AG04450 (cell line): ENCODE results near the gene LEMD3. TPM values are rescaled to one million over a fixed set of nuclear protein-coding genes. Genes with fewer than 3 reads are reported as not detected.
A peak's percentile ranks its signal among the peaks of the same experiment; 100 is the strongest.

Experiments used
- CTCF ChIA-PET: fragments of 300-600, 350-600 bp; formaldehyde crosslinking; extraction: SDS; loops from one replicate; lab custom pipeline; 2022; ENCODE audit warnings: antibody characterized with exemption, inconsistent platforms; lab: Charles Lee
- POLR2A ChIA-PET: fragments of 350-600 bp; formaldehyde crosslinking; extraction: SDS; loops from one replicate; lab custom pipeline; 2021; ENCODE audit warnings: antibody characterized with exemption, inconsistent platforms; lab: Yijun Ruan, JAX
- DNase-seq: peaks from one replicate; pipeline ENCODE4 v3.0.0-alpha.2; 2011; ENCODE audit warnings: low read depth, low spot score
- H3K27ac ChIP-seq: one replicate; pipeline ENCODE4 v1.5.1; 2012; ENCODE audit warnings: low read depth, low read length, control low read depth
- H3K27me3 ChIP-seq: one replicate; pipeline ENCODE4 v1.6.0; 2012; ENCODE audit warnings: low read length; ENCODE audit not compliant: control insufficient read depth, insufficient read depth
- H3K4me3 ChIP-seq: 2 replicates; pipeline ENCODE4 v1.5.1; 2011; ENCODE audit warnings: mild to moderate bottlenecking, low read depth, low read length, control low read depth
- H3K9me3 ChIP-seq: 2 replicates; pipeline ENCODE4 v1.5.1; 2012; ENCODE audit warnings: low read length; ENCODE audit not compliant: control insufficient read depth, insufficient read depth
- polyA minus RNA-seq: library from RNA; depleted of rRNA, polyadenylated mRNA; stranded (reverse); fragments of >200 nt; gene quantifications from 2 replicates; pipeline ENCODE4 v1.2.3, GENCODE V29; 2011; rRNA and poly(A)+ RNA removed
- polyA plus RNA-seq: library from polyadenylated mRNA; depleted of rRNA; stranded (reverse); fragments of >200 nt; gene quantifications from 2 replicates; pipeline ENCODE4 v1.2.3, GENCODE V29; 2011; rRNA removed
- TF ChIP-seq, protein P1 (sequence below): IDR thresholded peaks from 2 replicates; pipeline ENCODE4 v1.5.1; 2011; ENCODE audit warnings: low read depth, low read length, control low read depth, inconsistent platforms

LEMD3 gene
- polyA plus RNA-seq (9.3 and 11.9 TPM in 2 replicates), polyA minus RNA-seq (10.3 and 14.9 TPM in 2 replicates)

DNA sequence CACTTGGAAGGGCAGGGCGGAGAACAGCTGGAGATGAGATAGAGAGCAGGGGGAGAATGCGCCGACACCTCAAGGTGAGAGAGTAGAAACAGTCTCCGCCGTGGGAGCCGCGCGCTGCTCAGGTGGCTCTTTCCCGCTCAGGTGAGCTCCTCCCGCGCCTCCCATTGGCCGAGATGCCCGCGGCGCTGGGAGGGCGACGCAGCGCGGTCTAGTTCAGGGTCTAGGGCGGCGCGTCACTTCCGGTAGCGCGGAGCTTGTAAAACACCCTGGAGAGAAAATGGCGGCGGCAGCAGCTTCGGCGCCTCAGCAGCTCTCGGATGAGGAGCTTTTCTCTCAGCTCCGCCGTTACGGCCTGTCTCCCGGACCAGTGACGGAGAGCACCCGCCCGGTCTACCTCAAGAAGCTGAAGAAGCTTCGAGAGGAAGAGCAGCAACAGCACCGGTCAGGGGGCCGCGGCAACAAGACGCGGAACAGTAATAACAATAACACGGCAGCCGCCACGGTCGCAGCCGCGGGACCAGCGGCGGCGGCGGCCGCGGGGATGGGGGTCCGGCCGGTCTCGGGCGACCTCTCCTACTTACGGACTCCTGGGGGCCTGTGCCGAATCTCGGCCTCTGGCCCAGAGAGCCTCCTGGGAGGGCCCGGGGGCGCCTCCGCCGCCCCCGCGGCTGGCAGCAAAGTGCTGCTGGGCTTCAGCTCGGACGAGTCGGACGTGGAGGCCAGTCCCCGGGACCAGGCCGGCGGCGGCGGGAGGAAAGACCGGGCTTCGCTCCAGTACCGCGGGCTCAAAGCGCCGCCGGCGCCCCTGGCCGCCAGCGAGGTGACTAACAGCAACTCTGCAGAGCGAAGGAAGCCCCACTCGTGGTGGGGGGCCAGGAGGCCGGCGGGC lies at the start of gene LEMD3:
LEMD3 (plus strand) TSS at position 264 of the 889 bp plus-strand sequence; CDS start at position 278, 14 bp downstream.
- Histone ChIP-seq H3K4me3 (peak within 1 kb of the TSS; percentile 88), H3K27ac (peak within 1 kb of the TSS; percentile 90), H3K27me3 (no peaks in the 10 kb centered on the region), H3K9me3 (no peaks in the 10 kb centered on the region; the same call in 1 of the 2 replicates)
- DNase-seq = peak; percentile 47
- POLR2A ChIA-PET = interaction anchor here (0.7 to 1.1 kb wide), 2 partner anchors 11 to 1000 kb away, joined by 3 read pairs; partner anchors contain the start of gene TMBIM4
- CTCF ChIA-PET = interaction anchor here (0.9 to 3.0 kb wide), 7 partner anchors 8 to 620 kb away, joined by 3 to 28 read pairs (median 3); no protein-coding TSS in a partner anchor
- TF ChIP-seq, protein P1, sequence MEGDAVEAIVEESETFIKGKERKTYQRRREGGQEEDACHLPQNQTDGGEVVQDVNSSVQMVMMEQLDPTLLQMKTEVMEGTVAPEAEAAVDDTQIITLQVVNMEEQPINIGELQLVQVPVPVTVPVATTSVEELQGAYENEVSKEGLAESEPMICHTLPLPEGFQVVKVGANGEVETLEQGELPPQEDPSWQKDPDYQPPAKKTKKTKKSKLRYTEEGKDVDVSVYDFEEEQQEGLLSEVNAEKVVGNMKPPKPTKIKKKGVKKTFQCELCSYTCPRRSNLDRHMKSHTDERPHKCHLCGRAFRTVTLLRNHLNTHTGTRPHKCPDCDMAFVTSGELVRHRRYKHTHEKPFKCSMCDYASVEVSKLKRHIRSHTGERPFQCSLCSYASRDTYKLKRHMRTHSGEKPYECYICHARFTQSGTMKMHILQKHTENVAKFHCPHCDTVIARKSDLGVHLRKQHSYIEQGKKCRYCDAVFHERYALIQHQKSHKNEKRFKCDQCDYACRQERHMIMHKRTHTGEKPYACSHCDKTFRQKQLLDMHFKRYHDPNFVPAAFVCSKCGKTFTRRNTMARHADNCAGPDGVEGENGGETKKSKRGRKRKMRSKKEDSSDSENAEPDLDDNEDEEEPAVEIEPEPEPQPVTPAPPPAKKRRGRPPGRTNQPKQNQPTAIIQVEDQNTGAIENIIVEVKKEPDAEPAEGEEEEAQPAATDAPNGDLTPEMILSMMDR = no peak

DNA sequence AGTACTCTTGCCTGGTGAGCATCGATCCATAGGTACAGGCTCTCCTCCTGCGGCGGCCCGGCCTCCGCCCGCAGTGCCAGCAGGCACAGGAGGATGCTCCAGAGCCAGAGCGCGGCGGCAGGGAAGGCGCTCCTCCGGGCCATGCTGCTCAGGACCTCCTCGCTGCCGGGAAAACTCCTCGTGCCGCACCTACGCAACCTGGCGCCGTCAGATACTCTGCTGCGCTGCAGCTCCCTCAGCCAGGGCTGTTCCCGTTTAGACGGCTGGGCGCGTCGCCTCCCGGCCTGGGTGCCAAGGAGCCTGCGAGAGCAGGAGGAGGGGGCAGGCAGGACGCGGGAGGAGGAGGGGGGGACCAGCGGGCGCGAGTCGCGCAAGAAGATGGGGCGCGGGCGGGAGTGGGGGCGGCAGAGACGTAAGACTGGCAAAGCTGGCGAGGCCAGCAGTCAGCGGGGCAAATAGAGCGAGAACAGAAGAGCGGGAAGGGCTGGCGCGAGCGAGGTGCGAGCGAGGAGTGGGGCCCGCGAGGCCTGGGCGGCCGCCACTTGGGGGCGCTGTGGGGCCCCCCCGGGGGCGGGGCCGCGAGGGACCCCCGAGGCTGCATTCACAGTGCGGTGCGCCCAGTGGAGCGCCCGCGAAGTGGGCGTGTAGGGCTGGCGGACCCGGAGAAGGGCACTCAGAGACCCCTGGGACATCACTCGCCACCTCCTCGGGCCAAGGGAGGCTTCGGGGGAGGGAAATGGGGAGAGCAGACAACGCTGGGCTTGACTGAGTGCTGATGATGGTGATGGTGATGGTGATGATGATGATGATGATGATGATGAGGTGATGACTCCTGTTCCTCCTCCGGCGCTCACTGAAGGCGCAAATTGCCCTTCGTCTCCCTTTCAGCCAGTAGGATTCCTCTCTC lies 48.1 kb upstream of the LEMD3 start, which contains the start of gene WIF1:
WIF1 (minus strand) TSS at position 257 of the 907 bp plus-strand sequence; CDS start at position 143, 114 bp downstream.
- Histone ChIP-seq H3K4me3 (peak within 1 kb of the TSS; percentile 31), H3K27me3 (peaks cover 45% of the 10 kb centered on the region), H3K9me3 (peaks cover 3% of the 10 kb centered on the region; the same call in 1 of the 2 replicates), H3K27ac (no peak within 1 kb of the TSS)
- CTCF ChIA-PET = interaction anchor here (0.7 to 3.4 kb wide), 5 partner anchors 10 to 230 kb away, joined by 3 to 31 read pairs (median 3); no protein-coding TSS in a partner anchor
- no peak for DNase-seq
- POLR2A ChIA-PET = no interaction called here
- TF ChIP-seq, protein P1 = peak; percentile 30

DNA sequence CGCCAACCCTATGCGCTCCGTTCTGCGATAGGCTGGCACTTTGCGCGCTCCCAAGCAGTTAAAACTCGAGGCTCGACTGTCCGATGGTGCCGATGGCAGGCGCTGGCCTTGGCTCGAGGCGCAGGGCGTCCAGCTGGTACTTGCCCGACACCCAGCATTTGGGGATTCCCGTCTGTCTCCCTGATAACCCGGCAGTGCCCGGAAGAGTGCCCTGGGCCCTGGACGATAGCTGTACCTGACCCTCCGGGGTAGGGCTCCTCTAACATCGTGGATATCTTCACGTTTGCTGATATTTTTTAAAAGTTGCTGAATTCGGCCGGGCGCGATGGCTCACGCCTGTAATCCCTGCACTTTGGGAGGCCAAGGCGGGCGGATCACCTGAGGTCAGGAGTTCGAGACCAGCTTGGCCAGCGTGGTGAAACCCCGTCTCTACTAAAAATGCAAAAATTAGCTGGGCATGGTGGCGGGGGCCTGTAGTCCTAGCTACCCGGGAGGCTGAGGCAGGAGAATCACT lies 47.4 kb upstream of the LEMD3 start:
- no peak overlapping the region for H3K4me3 ChIP-seq
- TF ChIP-seq, protein P1 = no peak
- ChIA-PET POLR2A (no interaction called here), CTCF (interaction anchor here (1.1 to 3.4 kb wide), 6 partner anchors 10 to 231 kb away, joined by 3 to 31 read pairs (median 6); no protein-coding TSS in a partner anchor)
- no peak overlapping the region for H3K27ac ChIP-seq
- no peak for DNase-seq
- H3K9me3 ChIP-seq = peaks cover 3% of the 10 kb centered on the region; the same call in 1 of the 2 replicates
- H3K27me3 ChIP-seq = peaks cover 52% of the 10 kb centered on the region

- H3K4me3 ChIP-seq = no peak overlapping the region
- POLR2A ChIA-PET = no interaction called here
- no peak overlapping the region for H3K27ac ChIP-seq
- no peak for DNase-seq
- H3K9me3 ChIP-seq = peaks cover 3% of the 10 kb centered on the region; the same call in 1 of the 2 replicates
- TF ChIP-seq, protein P1 = no peak
- H3K27me3 ChIP-seq = peaks cover 52% of the 10 kb centered on the region
- CTCF ChIA-PET = interaction anchor here (0.6 to 4.3 kb wide), 15 partner anchors 11 to 705 kb away, joined by 3 to 31 read pairs (median 5); partner anchors contain the start of gene LEMD3
Observed at GRCh38 chr12:65122703-65123102, 46.7 kb upstream of the LEMD3 start.
